HUES6 (cell line): ENCODE measurements around the gene CRYGN.

Source experiments
- H3K27ac ChIP-seq: 2 replicates; pipeline ENCODE4 v1.7.0; 2013; ENCODE audit warnings: low read depth, mild to moderate bottlenecking, low read length, inconsistent platforms
- H3K27me3 ChIP-seq: 2 replicates; pipeline ENCODE4 v1.6.1; 2013; ENCODE audit warnings: low read length; ENCODE audit not compliant: control insufficient read depth, insufficient read depth
- H3K36me3 ChIP-seq: 2 replicates; pipeline ENCODE4 v1.6.1; 2013; ENCODE audit warnings: low read length; ENCODE audit not compliant: control insufficient read depth, insufficient read depth
- H3K4me1 ChIP-seq: 2 replicates; pipeline ENCODE4 v1.6.1; 2013; ENCODE audit warnings: low read length; ENCODE audit not compliant: control insufficient read depth, insufficient read depth
- H3K4me3 ChIP-seq: 2 replicates; pipeline ENCODE4 v1.5.1; 2013; ENCODE audit warnings: low read depth, low read length
- H3K9ac ChIP-seq: one replicate; pipeline ENCODE4 v1.6.1; 2013; ENCODE audit warnings: mild to moderate bottlenecking, low read length
- H3K9me3 ChIP-seq: 2 replicates; pipeline ENCODE4 v1.6.1; 2013; ENCODE audit warnings: low read depth, low read length; ENCODE audit not compliant: control insufficient read depth, insufficient read depth

The CRYGN gene

DNA sequence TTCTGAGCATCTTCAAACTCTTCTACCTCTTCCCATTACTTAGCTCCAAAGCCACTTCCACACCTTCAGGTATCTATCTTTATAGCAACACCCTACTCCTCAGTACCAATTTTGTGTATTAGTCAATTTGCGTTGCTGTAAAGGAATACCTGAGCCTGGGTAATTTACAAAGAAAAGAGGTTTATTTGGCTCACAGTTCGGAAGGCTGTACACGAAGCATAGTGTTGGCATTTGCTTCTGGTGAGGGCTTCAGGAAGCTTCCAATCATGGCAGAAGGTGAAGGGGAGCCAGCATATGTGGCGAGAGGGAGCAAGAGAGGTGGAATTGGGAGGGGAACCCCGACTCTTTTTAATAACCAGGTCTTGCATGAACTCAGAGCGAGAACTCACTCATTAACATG, 17.6 kb upstream of the CRYGN start:
- H3K27me3 ChIP-seq = no peaks in the 10 kb centered on the region
- H3K36me3 ChIP-seq = no peaks in the 10 kb centered on the region
- peaks cover 19% of the 10 kb centered on the region for H3K9me3 ChIP-seq
- peaks cover 35% of the 10 kb centered on the region for H3K4me1 ChIP-seq
- peak overlapping the region; percentile 43; the same call in 1 of the 2 replicates for H3K27ac ChIP-seq
- H3K9ac ChIP-seq = no peak overlapping the region
- H3K4me3 ChIP-seq = no peak overlapping the region

DNA sequence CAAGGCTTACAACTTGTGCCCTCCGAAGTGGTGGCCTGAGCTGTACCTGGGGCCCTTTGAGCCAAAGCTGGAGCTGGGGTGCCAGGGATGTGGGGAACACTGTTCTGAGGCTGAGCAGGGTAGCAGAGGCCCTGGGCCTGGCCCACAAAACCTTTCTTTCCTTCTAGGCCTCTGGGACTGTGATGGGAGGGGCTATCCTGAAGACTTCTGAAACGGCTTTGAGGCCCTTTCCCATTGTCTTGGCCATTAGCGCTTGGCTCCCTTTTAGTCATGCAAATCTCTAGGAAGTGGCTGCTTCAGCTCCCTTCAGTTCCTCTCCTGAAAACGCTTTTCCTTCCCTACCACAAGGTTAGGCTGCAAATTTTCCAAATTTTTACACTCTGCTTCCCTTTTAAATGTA, 16.8 kb upstream of the CRYGN start:
- Histone ChIP-seq H3K27me3 (no peaks in the 10 kb centered on the region), H3K4me3 (no peak overlapping the region), H3K4me1 (peaks cover 35% of the 10 kb centered on the region), H3K9me3 (peaks cover 14% of the 10 kb centered on the region), H3K27ac (peak overlapping the region; percentile 43; the same call in 1 of the 2 replicates), H3K36me3 (no peaks in the 10 kb centered on the region), H3K9ac (no peak overlapping the region)

- Histone ChIP-seq H3K4me1 (peaks cover 35% of the 10 kb centered on the region), H3K9me3 (peaks cover 11% of the 10 kb centered on the region), H3K36me3 (no peaks in the 10 kb centered on the region), H3K27ac (no peak overlapping the region), H3K27me3 (no peaks in the 10 kb centered on the region), H3K4me3 (no peak overlapping the region), H3K9ac (no peak overlapping the region)
Observed at GRCh38 chr7:151456276-151456675, 16.3 kb upstream of the CRYGN start.

- Histone ChIP-seq H3K4me3 (no peak overlapping the region), H3K4me1 (peaks cover 33% of the 10 kb centered on the region), H3K9me3 (peaks cover 11% of the 10 kb centered on the region), H3K9ac (no peak overlapping the region), H3K36me3 (no peaks in the 10 kb centered on the region), H3K27me3 (no peaks in the 10 kb centered on the region), H3K27ac (no peak overlapping the region)
Observed at GRCh38 chr7:151455690-151456089, 15.7 kb upstream of the CRYGN start.

GRCh38 chr7:151454932-151455530, 15.1 kb upstream of the CRYGN start:
- no peak overlapping the region for H3K9ac ChIP-seq
- H3K27ac ChIP-seq = no peak overlapping the region
- peaks cover 11% of the 10 kb centered on the region for H3K9me3 ChIP-seq
- H3K4me3 ChIP-seq = no peak overlapping the region
- no peaks in the 10 kb centered on the region for H3K36me3 ChIP-seq
- peaks cover 26% of the 10 kb centered on the region for H3K4me1 ChIP-seq
- H3K27me3 ChIP-seq = no peaks in the 10 kb centered on the region

DNA sequence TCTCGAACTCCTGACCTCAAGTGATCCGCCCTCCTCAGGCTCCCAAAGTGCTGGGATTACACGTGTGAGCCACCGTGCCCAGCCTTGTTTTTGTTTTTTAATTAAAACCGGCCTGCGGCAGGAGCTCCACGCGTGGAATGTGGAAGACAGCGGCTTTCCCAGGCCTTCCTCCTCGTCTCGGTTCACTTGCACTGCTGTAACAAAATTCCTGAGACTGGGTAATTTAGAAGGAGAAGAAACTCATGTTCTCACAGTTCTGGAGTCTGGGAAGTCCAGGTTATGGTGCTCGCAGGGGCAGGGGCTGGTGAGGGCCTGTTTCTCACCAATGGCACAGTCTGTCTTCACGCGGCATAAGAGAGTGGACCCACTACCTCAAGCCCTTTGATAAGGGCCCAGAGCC, 14.4 kb upstream of the CRYGN start:
- no peak overlapping the region for H3K27ac ChIP-seq
- H3K36me3 ChIP-seq = no peaks in the 10 kb centered on the region
- H3K27me3 ChIP-seq = no peaks in the 10 kb centered on the region
- no peak overlapping the region for H3K4me3 ChIP-seq
- H3K9me3 ChIP-seq = peaks cover 11% of the 10 kb centered on the region
- H3K9ac ChIP-seq = no peak overlapping the region
- H3K4me1 ChIP-seq = peaks cover 19% of the 10 kb centered on the region

GRCh38 chr7:151453326-151453791, 13.4 kb upstream of the CRYGN start:
- H3K27me3 ChIP-seq = peaks cover under 1% of the 10 kb centered on the region; the same call in 1 of the 2 replicates
- H3K4me1 ChIP-seq = peaks cover 16% of the 10 kb centered on the region
- H3K36me3 ChIP-seq = no peaks in the 10 kb centered on the region
- H3K9me3 ChIP-seq = peaks cover 11% of the 10 kb centered on the region
- no peak overlapping the region for H3K4me3 ChIP-seq
- no peak overlapping the region for H3K9ac ChIP-seq
- no peak overlapping the region for H3K27ac ChIP-seq

- peaks cover 6% of the 10 kb centered on the region; the same call in 1 of the 2 replicates for H3K27me3 ChIP-seq
- peaks cover 8% of the 10 kb centered on the region for H3K9me3 ChIP-seq
- no peak overlapping the region for H3K4me3 ChIP-seq
- H3K9ac ChIP-seq = no peak overlapping the region
- no peak overlapping the region for H3K27ac ChIP-seq
- H3K4me1 ChIP-seq = peaks cover 16% of the 10 kb centered on the region
- H3K36me3 ChIP-seq = no peaks in the 10 kb centered on the region
Observed at GRCh38 chr7:151452680-151453325, 12.9 kb upstream of the CRYGN start.

- Histone ChIP-seq H3K4me1 (peaks cover 11% of the 10 kb centered on the region), H3K27ac (no peak overlapping the region), H3K36me3 (no peaks in the 10 kb centered on the region), H3K4me3 (no peak overlapping the region), H3K27me3 (peaks cover 7% of the 10 kb centered on the region; the same call in 1 of the 2 replicates), H3K9ac (no peak overlapping the region), H3K9me3 (no peaks in the 10 kb centered on the region)
Observed at GRCh38 chr7:151451626-151452571, 12.0 kb upstream of the CRYGN start.

GRCh38 chr7:151451156-151451555, 11.2 kb upstream of the CRYGN start:
- H3K27ac ChIP-seq = no peak overlapping the region
- H3K36me3 ChIP-seq = no peaks in the 10 kb centered on the region
- peaks cover 6% of the 10 kb centered on the region for H3K4me1 ChIP-seq
- H3K9ac ChIP-seq = no peak overlapping the region
- H3K9me3 ChIP-seq = no peaks in the 10 kb centered on the region
- no peak overlapping the region for H3K4me3 ChIP-seq
- peaks cover 7% of the 10 kb centered on the region; the same call in 1 of the 2 replicates for H3K27me3 ChIP-seq
